Measurements from ENCODE around the gene PCDH9. TPM values are rescaled to one million over a fixed set of nuclear protein-coding genes. Genes with fewer than 3 reads are reported as not detected.

The PCDH9 gene
- total and polyA plus RNA-seq, 2 experiments from 2014 or later = 0.31 to 0.52 TPM

DNA sequence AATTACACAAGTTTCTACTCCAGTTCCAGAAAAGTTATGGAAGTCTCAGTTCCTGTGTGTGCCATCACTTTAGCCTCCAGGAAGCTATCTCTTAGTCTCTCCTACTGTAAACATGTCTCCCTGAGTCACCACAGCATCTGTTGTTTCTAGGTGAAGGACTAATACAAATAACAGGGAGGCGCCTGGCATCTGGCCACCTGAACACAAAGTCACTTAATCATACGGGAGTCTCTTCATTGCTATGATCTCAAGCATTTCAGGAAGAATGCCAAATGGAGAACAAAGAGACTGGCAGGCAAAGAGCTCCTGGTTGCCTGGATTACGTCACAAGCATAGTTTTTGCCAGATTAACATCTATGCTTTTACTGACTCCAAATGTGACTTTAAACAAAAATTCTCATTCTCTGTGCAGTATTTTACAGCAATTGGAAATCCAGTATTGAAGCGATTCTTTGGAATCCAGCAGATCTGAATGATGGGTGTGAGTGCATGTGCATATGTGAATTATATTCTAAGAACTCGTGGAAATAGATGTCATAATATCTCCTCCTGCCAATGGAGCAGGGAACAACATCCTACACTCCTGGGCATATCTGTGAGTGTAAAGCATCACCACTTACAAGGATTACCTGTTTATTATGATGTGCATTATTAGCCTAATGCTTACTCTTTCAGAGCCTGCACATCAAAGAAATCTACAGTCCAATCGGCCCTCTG, 572.8 kb downstream of the PCDH9 start:
- H3K79me2 ChIP-seq (replicated peaks; ENCODE audit: insufficient read depth) = no peaks in the 10 kb centered on the region
- TF ChIP-seq ZNF114 (CRISPR knock-in tag; IDR thresholded peaks at IDR 0.05) (no peak), EZH2 (IDR thresholded peaks at IDR 0.05; ENCODE audit: low read depth, unreplicated experiment) (no peak), ZNF331 (CRISPR knock-in tag; IDR thresholded peaks at IDR 0.05; ENCODE audit: low read depth) (no peak), NANOG (IDR thresholded peaks at IDR 0.05; ENCODE audit: borderline replicate concordance) (no peak), JUNB (IDR thresholded peaks at IDR 0.05; ENCODE audit: unreplicated experiment) (no peak), EZH2phosphoT487 (IDR thresholded peaks at IDR 0.05; ENCODE audit: unreplicated experiment) (no peak), POLR2AphosphoS5 (IDR thresholded peaks at IDR 0.05; ENCODE audit: low read depth) (no peak), CREB1 (CRISPR knock-in tag; IDR thresholded peaks at IDR 0.05; ENCODE audit: low read depth) (no peak), STAT1 (IDR thresholded peaks at IDR 0.05; ENCODE audit: unreplicated experiment) (no peak)
- TF ChIP-seq, protein P1, sequence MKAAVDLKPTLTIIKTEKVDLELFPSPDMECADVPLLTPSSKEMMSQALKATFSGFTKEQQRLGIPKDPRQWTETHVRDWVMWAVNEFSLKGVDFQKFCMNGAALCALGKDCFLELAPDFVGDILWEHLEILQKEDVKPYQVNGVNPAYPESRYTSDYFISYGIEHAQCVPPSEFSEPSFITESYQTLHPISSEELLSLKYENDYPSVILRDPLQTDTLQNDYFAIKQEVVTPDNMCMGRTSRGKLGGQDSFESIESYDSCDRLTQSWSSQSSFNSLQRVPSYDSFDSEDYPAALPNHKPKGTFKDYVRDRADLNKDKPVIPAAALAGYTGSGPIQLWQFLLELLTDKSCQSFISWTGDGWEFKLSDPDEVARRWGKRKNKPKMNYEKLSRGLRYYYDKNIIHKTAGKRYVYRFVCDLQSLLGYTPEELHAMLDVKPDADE (IDR thresholded peaks at IDR 0.05) = no peak
- TF ChIP-seq, protein P2, sequence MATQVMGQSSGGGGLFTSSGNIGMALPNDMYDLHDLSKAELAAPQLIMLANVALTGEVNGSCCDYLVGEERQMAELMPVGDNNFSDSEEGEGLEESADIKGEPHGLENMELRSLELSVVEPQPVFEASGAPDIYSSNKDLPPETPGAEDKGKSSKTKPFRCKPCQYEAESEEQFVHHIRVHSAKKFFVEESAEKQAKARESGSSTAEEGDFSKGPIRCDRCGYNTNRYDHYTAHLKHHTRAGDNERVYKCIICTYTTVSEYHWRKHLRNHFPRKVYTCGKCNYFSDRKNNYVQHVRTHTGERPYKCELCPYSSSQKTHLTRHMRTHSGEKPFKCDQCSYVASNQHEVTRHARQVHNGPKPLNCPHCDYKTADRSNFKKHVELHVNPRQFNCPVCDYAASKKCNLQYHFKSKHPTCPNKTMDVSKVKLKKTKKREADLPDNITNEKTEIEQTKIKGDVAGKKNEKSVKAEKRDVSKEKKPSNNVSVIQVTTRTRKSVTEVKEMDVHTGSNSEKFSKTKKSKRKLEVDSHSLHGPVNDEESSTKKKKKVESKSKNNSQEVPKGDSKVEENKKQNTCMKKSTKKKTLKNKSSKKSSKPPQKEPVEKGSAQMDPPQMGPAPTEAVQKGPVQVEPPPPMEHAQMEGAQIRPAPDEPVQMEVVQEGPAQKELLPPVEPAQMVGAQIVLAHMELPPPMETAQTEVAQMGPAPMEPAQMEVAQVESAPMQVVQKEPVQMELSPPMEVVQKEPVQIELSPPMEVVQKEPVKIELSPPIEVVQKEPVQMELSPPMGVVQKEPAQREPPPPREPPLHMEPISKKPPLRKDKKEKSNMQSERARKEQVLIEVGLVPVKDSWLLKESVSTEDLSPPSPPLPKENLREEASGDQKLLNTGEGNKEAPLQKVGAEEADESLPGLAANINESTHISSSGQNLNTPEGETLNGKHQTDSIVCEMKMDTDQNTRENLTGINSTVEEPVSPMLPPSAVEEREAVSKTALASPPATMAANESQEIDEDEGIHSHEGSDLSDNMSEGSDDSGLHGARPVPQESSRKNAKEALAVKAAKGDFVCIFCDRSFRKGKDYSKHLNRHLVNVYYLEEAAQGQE (IDR thresholded peaks at IDR 0.05; ENCODE audit: unreplicated experiment) = no peak
- TF ChIP-seq, protein P3, sequence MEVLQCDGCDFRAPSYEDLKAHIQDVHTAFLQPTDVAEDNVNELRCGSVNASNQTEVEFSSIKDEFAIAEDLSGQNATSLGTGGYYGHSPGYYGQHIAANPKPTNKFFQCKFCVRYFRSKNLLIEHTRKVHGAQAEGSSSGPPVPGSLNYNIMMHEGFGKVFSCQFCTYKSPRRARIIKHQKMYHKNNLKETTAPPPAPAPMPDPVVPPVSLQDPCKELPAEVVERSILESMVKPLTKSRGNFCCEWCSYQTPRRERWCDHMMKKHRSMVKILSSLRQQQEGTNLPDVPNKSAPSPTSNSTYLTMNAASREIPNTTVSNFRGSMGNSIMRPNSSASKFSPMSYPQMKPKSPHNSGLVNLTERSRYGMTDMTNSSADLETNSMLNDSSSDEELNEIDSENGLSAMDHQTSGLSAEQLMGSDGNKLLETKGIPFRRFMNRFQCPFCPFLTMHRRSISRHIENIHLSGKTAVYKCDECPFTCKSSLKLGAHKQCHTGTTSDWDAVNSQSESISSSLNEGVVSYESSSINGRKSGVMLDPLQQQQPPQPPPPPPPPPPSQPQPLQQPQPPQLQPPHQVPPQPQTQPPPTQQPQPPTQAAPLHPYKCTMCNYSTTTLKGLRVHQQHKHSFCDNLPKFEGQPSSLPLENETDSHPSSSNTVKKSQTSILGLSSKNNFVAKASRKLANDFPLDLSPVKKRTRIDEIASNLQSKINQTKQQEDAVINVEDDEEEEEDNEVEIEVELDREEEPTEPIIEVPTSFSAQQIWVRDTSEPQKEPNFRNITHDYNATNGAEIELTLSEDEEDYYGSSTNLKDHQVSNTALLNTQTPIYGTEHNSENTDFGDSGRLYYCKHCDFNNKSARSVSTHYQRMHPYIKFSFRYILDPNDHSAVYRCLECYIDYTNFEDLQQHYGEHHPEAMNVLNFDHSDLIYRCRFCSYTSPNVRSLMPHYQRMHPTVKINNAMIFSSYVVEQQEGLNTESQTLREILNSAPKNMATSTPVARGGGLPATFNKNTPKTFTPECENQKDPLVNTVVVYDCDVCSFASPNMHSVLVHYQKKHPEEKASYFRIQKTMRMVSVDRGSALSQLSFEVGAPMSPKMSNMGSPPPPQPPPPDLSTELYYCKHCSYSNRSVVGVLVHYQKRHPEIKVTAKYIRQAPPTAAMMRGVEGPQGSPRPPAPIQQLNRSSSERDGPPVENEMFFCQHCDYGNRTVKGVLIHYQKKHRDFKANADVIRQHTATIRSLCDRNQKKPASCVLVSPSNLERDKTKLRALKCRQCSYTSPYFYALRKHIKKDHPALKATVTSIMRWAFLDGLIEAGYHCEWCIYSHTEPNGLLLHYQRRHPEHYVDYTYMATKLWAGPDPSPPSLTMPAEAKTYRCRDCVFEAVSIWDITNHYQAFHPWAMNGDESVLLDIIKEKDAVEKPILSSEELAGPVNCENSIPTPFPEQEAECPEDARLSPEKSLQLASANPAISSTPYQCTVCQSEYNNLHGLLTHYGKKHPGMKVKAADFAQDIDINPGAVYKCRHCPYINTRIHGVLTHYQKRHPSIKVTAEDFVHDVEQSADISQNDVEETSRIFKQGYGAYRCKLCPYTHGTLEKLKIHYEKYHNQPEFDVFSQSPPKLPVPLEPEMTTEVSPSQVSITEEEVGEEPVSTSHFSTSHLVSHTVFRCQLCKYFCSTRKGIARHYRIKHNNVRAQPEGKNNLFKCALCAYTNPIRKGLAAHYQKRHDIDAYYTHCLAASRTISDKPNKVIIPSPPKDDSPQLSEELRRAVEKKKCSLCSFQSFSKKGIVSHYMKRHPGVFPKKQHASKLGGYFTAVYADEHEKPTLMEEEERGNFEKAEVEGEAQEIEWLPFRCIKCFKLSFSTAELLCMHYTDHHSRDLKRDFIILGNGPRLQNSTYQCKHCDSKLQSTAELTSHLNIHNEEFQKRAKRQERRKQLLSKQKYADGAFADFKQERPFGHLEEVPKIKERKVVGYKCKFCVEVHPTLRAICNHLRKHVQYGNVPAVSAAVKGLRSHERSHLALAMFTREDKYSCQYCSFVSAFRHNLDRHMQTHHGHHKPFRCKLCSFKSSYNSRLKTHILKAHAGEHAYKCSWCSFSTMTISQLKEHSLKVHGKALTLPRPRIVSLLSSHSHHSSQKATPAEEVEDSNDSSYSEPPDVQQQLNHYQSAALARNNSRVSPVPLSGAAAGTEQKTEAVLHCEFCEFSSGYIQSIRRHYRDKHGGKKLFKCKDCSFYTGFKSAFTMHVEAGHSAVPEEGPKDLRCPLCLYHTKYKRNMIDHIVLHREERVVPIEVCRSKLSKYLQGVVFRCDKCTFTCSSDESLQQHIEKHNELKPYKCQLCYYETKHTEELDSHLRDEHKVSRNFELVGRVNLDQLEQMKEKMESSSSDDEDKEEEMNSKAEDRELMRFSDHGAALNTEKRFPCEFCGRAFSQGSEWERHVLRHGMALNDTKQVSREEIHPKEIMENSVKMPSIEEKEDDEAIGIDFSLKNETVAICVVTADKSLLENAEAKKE (CRISPR knock-in tag; IDR thresholded peaks at IDR 0.05) = no peak
- TF ChIP-seq, protein P4, sequence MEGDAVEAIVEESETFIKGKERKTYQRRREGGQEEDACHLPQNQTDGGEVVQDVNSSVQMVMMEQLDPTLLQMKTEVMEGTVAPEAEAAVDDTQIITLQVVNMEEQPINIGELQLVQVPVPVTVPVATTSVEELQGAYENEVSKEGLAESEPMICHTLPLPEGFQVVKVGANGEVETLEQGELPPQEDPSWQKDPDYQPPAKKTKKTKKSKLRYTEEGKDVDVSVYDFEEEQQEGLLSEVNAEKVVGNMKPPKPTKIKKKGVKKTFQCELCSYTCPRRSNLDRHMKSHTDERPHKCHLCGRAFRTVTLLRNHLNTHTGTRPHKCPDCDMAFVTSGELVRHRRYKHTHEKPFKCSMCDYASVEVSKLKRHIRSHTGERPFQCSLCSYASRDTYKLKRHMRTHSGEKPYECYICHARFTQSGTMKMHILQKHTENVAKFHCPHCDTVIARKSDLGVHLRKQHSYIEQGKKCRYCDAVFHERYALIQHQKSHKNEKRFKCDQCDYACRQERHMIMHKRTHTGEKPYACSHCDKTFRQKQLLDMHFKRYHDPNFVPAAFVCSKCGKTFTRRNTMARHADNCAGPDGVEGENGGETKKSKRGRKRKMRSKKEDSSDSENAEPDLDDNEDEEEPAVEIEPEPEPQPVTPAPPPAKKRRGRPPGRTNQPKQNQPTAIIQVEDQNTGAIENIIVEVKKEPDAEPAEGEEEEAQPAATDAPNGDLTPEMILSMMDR (conservative IDR thresholded peaks at IDR 0.05; ENCODE audit: low read depth in 2 of 2) = no peak
- H3K27ac Mint-ChIP-seq = no peak overlapping the region
- peaks cover 4% of the 10 kb centered on the region; the same call in 2 of the 3 replicates for H3K4me1 Mint-ChIP-seq
- H3K9me2 ChIP-seq (ENCODE audit: insufficient read depth) = no peaks in the 10 kb centered on the region
- H3K4me1 ChIP-seq (ENCODE audit: insufficient read depth) = 0 out of 2 replicates have a peak, but pooled peaks cover 3% of the 10 kb centered on the region
- no peak overlapping the region for H3K4me3 ChIP-seq
- H3K27ac ChIP-seq (ENCODE audit: low read depth) = no peak overlapping the region
- DNase-seq (ENCODE audit: low spot score) = peak; percentile 8
- no peaks in the 10 kb centered on the region for H3K27me3 Mint-ChIP-seq (ENCODE audit: insufficient read depth, low read depth, poor library complexity)
- H3K4me3 Mint-ChIP-seq = no peak overlapping the region
- ATAC-seq = no peak
- H3K27me3 ChIP-seq (ENCODE audit: insufficient read depth) = no peaks in the 10 kb centered on the region
- H4K20me1 ChIP-seq (replicated peaks; ENCODE audit: insufficient read depth) = no peaks in the 10 kb centered on the region
- H3K36me3 Mint-ChIP-seq (ENCODE audit: low read depth) = no peaks in the 10 kb centered on the region
- peak overlapping the region; percentile 39; the same call in 1 of the 2 replicates for H2AFZ ChIP-seq
- no peaks in the 10 kb centered on the region for H3K36me3 ChIP-seq (ENCODE audit: insufficient read depth)
- H3K9me3 Mint-ChIP-seq = no peaks in the 10 kb centered on the region
- H3F3A ChIP-seq (replicated peaks; ENCODE audit: low read depth) = no peaks in the 10 kb centered on the region
- H3K4me2 ChIP-seq = no peak overlapping the region

All from GM23338 (cell line).